GM12875 (cell line): ENCODE results near the gene TMEM154.

ENCODE experiments used
- H3K4me3 ChIP-seq: one replicate; pipeline ENCODE4 v1.5.1; 2011; ENCODE audit warnings: low read depth, low read length, control low read depth
- CTCF ChIP-seq: IDR thresholded peaks from 2 replicates; pipeline ENCODE4 v1.5.1; 2011; ENCODE audit warnings: low read depth, mild to moderate bottlenecking, control low read depth, inconsistent platforms, low read length, moderate library complexity, borderline replicate concordance; ENCODE audit not compliant: insufficient read depth

The TMEM154 gene

DNA sequence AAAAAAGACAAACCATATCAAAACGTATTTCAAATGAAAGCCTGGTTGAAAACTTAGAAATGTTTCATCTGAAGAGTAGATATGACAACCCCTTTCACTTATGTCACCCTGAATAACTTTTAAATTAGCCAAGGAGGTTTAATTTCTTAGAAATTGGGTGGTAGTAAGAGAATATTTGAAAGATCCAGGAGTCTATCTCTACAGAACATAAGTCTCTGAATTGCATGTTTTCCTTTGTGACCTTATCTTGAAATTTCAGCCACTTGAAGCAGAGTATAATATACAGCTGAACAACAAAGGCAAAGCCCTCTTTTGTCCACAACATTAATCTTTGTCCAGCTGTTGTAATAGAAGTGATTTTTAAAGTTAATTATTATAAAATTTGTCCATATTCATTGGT is 49.5 kb downstream of the TMEM154 start:
- no peak for TF ChIP-seq CTCF

DNA sequence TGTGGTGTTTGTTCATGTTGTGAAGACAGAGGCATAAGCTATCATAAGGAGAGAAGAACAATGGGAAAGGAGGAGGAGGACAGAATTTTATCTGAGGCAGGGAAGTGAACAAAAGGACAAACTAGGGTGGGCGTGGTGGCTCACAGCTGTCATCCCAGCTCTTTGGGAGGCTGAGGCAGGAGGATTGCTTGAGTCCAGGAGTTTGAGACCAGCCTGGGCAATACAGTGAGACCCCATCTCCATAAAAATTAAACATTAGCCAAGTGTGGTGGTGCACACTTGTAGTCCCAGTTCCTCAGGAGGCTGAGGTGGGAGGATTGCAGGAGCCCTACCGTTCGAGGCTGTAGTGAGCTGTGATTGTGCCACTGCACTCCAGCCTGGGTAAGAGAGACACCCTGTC is 49.9 kb downstream of the TMEM154 start:
- TF ChIP-seq CTCF = no peak

More for the DNA sequence above, 49.5 kb downstream of the TMEM154 start:
- H3K4me3 ChIP-seq = no peak overlapping the region

GRCh38 chr4:152628128-152628527 is 51.7 kb downstream of the TMEM154 start:
- no peak for TF ChIP-seq CTCF
- no peak overlapping the region for H3K4me3 ChIP-seq

More for the DNA sequence above, 49.9 kb downstream of the TMEM154 start:
- H3K4me3 ChIP-seq = no peak overlapping the region

GRCh38 chr4:152626790-152627189 is 53.0 kb downstream of the TMEM154 start:
- no peak for TF ChIP-seq CTCF
- H3K4me3 ChIP-seq = no peak overlapping the region

GRCh38 chr4:152620915-152621314 is 58.9 kb downstream of the TMEM154 start:
- TF ChIP-seq CTCF = no peak
- H3K4me3 ChIP-seq = no peak overlapping the region

DNA sequence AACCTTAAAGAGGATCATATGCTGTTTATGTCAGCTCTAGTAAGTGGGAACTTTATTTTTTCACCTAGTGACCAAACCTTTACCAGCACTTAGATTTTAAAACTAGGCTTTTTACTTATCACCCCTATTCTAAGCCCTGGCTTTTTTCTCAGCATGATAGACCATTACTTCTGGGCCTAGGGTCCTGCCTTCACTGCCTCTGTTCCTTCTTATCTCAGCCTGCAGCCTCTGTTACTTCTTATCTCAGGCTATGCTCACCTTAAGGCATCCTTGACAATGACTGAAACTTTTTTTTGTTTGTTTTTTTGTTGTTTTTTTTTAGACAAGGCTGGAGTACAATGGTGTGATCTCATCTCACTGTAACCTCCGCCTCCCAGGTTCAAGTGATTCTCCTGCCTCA is 59.6 kb downstream of the TMEM154 start:
- TF ChIP-seq CTCF = no peak
- no peak overlapping the region for H3K4me3 ChIP-seq

DNA sequence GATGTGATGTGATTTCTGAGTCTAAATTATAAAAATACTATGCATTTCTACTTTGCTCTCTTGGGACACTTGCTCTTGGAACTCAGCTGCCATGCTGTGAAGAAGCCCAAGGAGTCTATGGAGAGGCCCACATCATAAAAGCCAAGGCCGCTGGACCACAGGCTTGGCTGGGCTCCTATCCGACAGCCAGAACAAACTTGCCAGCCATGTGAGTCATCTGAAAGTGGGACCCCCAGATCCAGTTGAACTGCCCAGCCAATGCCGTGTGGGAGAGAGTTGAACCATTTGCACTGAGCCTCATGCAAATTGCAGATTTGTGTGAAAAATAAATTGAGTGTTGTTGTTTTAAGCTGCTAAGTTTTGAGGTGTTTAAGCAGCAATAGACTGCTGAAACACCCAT is 60.2 kb downstream of the TMEM154 start:
- no peak for TF ChIP-seq CTCF
- no peak overlapping the region for H3K4me3 ChIP-seq
